GM04504 (cell line): ENCODE data around the gene ALLC.

ENCODE experiments used
- DNase-seq: peaks from one replicate; pipeline ENCODE4 v3.0.0-alpha.2; 2012; ENCODE audit warnings: low read depth

ALLC gene

DNA sequence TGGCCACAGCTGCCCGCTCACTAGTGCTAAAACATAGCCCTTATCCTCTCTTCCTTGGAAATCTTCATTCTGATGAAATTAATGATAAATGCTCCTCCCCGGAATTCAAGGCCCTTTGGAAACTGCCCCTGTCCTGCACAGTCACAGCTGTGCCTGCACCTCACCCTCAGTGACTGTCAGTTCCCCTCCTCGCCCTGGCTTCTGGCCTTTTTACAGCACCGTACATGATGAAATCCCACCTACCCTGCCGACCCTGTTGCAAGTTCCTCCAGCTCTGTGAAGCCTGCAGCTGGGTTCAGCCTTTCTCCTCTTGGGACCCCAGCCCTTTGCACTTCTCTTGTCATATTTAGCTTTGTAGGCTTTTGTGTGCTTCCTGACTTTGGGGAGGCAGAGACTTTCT lies 93.8 kb downstream of the ALLC start:
- no peak for DNase-seq
